Endodermal cell (in vitro differentiated cells): ENCODE measurements around the gene BFAR. TPM values are rescaled to one million over a fixed set of nuclear protein-coding genes. Genes with fewer than 3 reads are reported as not detected.

Experiments
- DNase-seq: peaks from one replicate; pipeline ENCODE4 v3.0.0-alpha.2; 2017
- H3K27ac ChIP-seq: 2 replicates; pipeline ENCODE4 v1.5.1; 2013; ENCODE audit warnings: mild to moderate bottlenecking, low read depth, low read length, moderate library complexity
- H3K27me3 ChIP-seq: 2 replicates; pipeline ENCODE4 v1.6.1; 2013; ENCODE audit warnings: mild to moderate bottlenecking, low read length, moderate library complexity; ENCODE audit not compliant: insufficient read depth, control insufficient read depth, poor library complexity, severe bottlenecking
- H3K36me3 ChIP-seq: 2 replicates; pipeline ENCODE4 v1.7.0; 2013; ENCODE audit warnings: mild to moderate bottlenecking, low read length, moderate library complexity; ENCODE audit not compliant: control insufficient read depth, insufficient read depth
- H3K4me1 ChIP-seq: one replicate; pipeline ENCODE4 v1.7.0; 2013; ENCODE audit warnings: low read length; ENCODE audit not compliant: control insufficient read depth, insufficient read depth
- H3K4me3 ChIP-seq: 2 replicates; pipeline ENCODE4 v1.5.1; 2013; ENCODE audit warnings: mild to moderate bottlenecking, low read length, moderate library complexity
- H3K9ac ChIP-seq: 2 replicates; pipeline ENCODE4 v1.6.1; 2013; ENCODE audit warnings: mild to moderate bottlenecking, low read length, moderate library complexity; ENCODE audit not compliant: poor library complexity, severe bottlenecking; ENCODE audit errors: extremely low read depth
- H3K9me3 ChIP-seq: 2 replicates; pipeline ENCODE4 v1.6.1; 2013; ENCODE audit warnings: mild to moderate bottlenecking, low read length, moderate library complexity; ENCODE audit not compliant: control insufficient read depth
- H3K27ac Mint-ChIP-seq: 2 replicates; pipeline ENCODE4 v1.8.0; 2020; ENCODE audit warnings: mixed read lengths
- H3K27me3 Mint-ChIP-seq: 2 replicates; pipeline ENCODE4 v1.8.0; 2021; ENCODE audit warnings: mild to moderate bottlenecking, mixed read lengths; ENCODE audit not compliant: insufficient read depth
- H3K36me3 Mint-ChIP-seq: 2 replicates; pipeline ENCODE4 v1.8.0; 2020; ENCODE audit warnings: low read depth, mixed read lengths
- H3K4me1 Mint-ChIP-seq: 2 replicates; pipeline ENCODE4 v1.8.0; 2020; ENCODE audit warnings: mixed read lengths
- H3K4me3 Mint-ChIP-seq: 2 replicates; pipeline ENCODE4 v1.8.0; 2020; ENCODE audit warnings: mild to moderate bottlenecking, moderate library complexity, mixed read lengths
- H3K9me3 Mint-ChIP-seq: 2 replicates; pipeline ENCODE4 v1.8.0; 2020; ENCODE audit warnings: mild to moderate bottlenecking, mixed read lengths
- WGBS, 2 experiments: methylation state at CpG; one replicate each; pipeline versions ENCODE4 v1.1.5 to v1.1.7; 2013; ENCODE audit warnings: missing lambda C conversion rate in 2 of 2, mixed read lengths in 1 of 2; ENCODE audit not compliant: insufficient coverage in 1 of 2, insufficient read length in 1 of 2; 5-methylcytosine and 5-hydroxymethylcytosine counted together
- total RNA-seq, 2 donors: library from RNA; stranded (reverse); fragmentation: NEBNext Ultra II Directional in 1 of 2; extraction: Animal tissue kit (Norgen Biotek cat#: 25700) in 1 of 2; gene quantifications; 2 replicates in 1 of 2; 3 replicates in 1 of 2; pipeline ENCODE4 v1.2.1, GENCODE V29; 2021
- TF ChIP-seq, protein P1 (sequence below): fragments of 200-600 bp; sonication (generic); conservative IDR thresholded peaks from 2 replicates; pipeline ENCODE4 v1.5.0; 2021; ENCODE audit warnings: antibody characterized with exemption, mild to moderate bottlenecking

The BFAR gene
- total RNA-seq, 2 donors from 2014 or later, result 60.1 to 73.3 TPM

DNA sequence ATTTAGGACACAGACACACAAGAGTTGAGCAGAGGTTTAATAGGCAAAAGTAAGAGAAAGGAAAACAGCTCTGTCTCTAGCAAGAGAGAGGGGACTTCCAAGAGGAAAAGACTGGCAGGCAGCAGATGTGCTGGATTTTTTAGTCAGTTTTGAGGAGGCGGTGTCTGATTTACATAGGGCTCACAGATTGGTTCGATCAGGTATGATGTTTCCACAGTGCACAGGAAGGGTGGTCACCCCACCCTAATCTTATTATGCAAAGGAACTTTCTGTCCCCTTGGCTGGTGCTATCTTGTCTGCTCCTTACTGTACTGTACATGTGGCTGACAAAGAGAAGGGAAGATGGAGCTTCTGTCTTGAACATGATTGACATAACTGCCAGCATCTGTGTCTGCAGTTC is 25.3 kb downstream of the BFAR start:
- peaks cover 67% of the 10 kb centered on the region for H3K36me3 Mint-ChIP-seq
- H3K9ac ChIP-seq, result no peak overlapping the region
- no peaks in the 10 kb centered on the region for H3K4me1 ChIP-seq
- H3K27ac Mint-ChIP-seq, result peak overlapping the region; percentile 28
- H3K27ac ChIP-seq, result no peak overlapping the region
- H3K9me3 ChIP-seq, result no peaks in the 10 kb centered on the region
- H3K36me3 ChIP-seq, result peaks cover 79% of the 10 kb centered on the region
- DNase-seq, result no peak
- TF ChIP-seq, protein P1, sequence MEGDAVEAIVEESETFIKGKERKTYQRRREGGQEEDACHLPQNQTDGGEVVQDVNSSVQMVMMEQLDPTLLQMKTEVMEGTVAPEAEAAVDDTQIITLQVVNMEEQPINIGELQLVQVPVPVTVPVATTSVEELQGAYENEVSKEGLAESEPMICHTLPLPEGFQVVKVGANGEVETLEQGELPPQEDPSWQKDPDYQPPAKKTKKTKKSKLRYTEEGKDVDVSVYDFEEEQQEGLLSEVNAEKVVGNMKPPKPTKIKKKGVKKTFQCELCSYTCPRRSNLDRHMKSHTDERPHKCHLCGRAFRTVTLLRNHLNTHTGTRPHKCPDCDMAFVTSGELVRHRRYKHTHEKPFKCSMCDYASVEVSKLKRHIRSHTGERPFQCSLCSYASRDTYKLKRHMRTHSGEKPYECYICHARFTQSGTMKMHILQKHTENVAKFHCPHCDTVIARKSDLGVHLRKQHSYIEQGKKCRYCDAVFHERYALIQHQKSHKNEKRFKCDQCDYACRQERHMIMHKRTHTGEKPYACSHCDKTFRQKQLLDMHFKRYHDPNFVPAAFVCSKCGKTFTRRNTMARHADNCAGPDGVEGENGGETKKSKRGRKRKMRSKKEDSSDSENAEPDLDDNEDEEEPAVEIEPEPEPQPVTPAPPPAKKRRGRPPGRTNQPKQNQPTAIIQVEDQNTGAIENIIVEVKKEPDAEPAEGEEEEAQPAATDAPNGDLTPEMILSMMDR, result no peak
- no peaks in the 10 kb centered on the region for H3K9me3 Mint-ChIP-seq
- peaks cover 15% of the 10 kb centered on the region for H3K4me1 Mint-ChIP-seq
- no peak overlapping the region for H3K4me3 Mint-ChIP-seq
- no peak overlapping the region for H3K4me3 ChIP-seq
- no peaks in the 10 kb centered on the region for H3K27me3 ChIP-seq
- H3K27me3 Mint-ChIP-seq, result no peaks in the 10 kb centered on the region
- 80 to 100% methylated on average over 1 to 2 of the region's 2 CpGs for WGBS, 2 experiments

DNA sequence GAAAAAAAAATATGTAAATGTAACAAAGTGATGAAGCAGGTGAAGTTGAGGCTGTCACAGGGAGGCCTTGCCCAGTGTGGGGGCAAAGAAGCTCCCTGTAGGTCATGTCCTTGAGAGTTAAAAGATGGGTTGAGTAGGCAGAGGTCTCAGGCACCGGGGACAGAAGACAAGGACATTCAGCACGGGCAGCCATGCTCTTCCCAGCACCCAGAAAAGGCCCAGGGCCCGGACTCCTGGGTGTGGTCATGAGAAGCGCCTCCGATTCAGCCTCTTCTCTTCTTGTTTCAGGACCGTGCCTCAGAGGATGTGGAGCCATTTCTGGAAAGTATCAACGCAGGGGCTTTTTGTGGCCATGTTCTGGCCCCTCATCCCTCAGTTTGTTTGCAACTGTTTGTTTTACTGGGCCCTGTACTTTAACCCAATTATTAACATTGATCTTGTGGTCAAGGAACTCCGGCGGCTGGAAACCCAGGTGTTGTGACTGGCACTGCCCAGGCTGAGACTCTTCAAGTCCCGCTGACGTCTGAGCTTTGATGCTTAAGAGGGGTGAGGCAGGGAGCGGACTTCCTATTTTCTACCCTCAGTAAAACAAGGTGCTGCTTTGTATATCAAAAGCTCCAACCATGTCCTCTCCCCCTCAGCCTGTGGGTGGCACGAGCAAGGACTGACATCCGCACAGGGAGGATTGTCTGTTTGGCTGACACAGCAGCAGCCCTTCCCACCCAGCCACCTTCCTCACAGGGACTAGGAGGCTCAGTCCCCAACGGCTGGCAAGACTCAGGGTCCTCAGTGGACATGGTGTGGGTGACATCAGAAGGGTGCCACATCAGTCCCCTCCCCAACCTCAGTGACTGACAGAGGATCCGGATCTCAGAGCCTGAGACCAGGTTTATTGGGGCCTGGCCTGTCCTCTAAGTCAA is 34.9 kb downstream of the BFAR start:
- Histone ChIP-seq H3K4me3 (no peak overlapping the region), H3K27ac (no peak overlapping the region), H3K9me3 (no peaks in the 10 kb centered on the region), H3K4me1 (no peaks in the 10 kb centered on the region), H3K27me3 (no peaks in the 10 kb centered on the region), H3K9ac (no peak overlapping the region), H3K36me3 (peaks cover 56% of the 10 kb centered on the region)
- no peaks in the 10 kb centered on the region for H3K27me3 Mint-ChIP-seq
- H3K4me1 Mint-ChIP-seq, result no peaks in the 10 kb centered on the region
- 95 to 100% methylated on average over 13 to 16 of the region's 16 CpGs for WGBS, 2 experiments
- TF ChIP-seq, protein P1, result no peak
- no peak overlapping the region for H3K27ac Mint-ChIP-seq
- peaks cover 56% of the 10 kb centered on the region for H3K36me3 Mint-ChIP-seq
- no peak overlapping the region for H3K4me3 Mint-ChIP-seq
- no peaks in the 10 kb centered on the region for H3K9me3 Mint-ChIP-seq
- DNase-seq, result no peak

DNA sequence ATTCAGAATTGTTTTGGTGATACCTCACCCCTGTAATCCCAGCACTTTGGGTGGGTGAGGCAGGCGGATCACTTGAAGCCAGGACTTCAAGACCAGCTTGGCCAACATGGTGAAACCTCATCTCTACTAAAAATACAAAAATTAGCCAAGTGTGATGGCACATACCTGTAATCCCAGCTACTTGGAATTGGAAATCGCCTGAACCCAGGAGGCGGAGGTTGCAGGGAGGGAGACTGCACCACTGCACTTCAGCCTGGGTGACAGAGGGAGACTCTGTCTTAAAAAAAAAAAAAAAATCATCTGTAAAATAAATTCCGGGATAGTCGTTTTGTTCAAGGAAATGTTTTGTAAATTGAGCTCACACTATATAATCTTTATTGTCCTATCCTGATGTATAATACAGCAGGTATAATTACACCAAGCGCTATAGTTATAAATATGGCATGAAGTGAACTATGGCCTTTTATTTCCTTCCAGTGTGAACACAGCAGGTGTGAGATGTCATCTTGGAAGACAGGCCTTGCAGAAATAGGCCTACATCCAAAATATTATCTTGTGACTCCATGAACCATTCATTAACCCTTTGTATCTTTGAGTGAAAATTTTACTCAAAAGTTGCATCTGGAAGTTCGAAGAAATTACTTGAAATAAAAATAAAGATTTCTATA is 35.9 kb downstream of the BFAR start:
- H3K9me3 ChIP-seq, result no peaks in the 10 kb centered on the region
- no peaks in the 10 kb centered on the region for H3K27me3 Mint-ChIP-seq
- WGBS, 2 experiments, result 87 to 95% methylated on average over 3 to 4 of the region's 7 CpGs

More for the DNA sequence above, 35.9 kb downstream of the BFAR start:
- H3K27me3 ChIP-seq, result no peaks in the 10 kb centered on the region
- no peak overlapping the region for H3K27ac Mint-ChIP-seq
- no peaks in the 10 kb centered on the region for H3K9me3 Mint-ChIP-seq
- peaks cover 50% of the 10 kb centered on the region for H3K36me3 Mint-ChIP-seq
- peaks cover 48% of the 10 kb centered on the region for H3K36me3 ChIP-seq
- H3K4me1 Mint-ChIP-seq, result no peaks in the 10 kb centered on the region
- no peak for DNase-seq
- H3K4me3 Mint-ChIP-seq, result no peak overlapping the region
- H3K27ac ChIP-seq, result no peak overlapping the region
- H3K4me1 ChIP-seq, result no peaks in the 10 kb centered on the region
- H3K9ac ChIP-seq, result no peak overlapping the region
- TF ChIP-seq, protein P1, result no peak
- no peak overlapping the region for H3K4me3 ChIP-seq
